ENCODE results near the gene CTSA. TPM values are rescaled to one million over a fixed set of nuclear protein-coding genes. Genes with fewer than 3 reads are reported as not detected.

The CTSA gene
- total RNA-seq, 3 donors from 2014 or later (not counting 1 experiment from before 2014, with no cell fraction given) = 72.8 to 108 (median 86.8) TPM

- Histone ChIP-seq H3K9me3 (ENCODE audit: control insufficient read depth, insufficient read depth, low read length) (no peaks in the 10 kb centered on the region), H3K27me3 (ENCODE audit: control insufficient read depth, insufficient read depth, low read length) (no peaks in the 10 kb centered on the region), H3K36me3 (ENCODE audit: control insufficient read depth, insufficient read depth, low read length) (peaks cover 87% of the 10 kb centered on the region), H3K4me1 (ENCODE audit: control insufficient read depth, insufficient read depth, low read length) (peaks cover 47% of the 10 kb centered on the region), H3K27ac (ENCODE audit: low read length) (peak overlapping the region; percentile 87), H3K4me3 (ENCODE audit: low read length) (no peak overlapping the region)
- peak overlapping the region; percentile 13 for H3K4me3 Mint-ChIP-seq
- H3K27me3 Mint-ChIP-seq (ENCODE audit: low read depth in 2 of 2) = no peaks in the 10 kb centered on the region
- H3K4me1 Mint-ChIP-seq = peaks cover 36 to 62% of the 10 kb centered on the region in 2 donors
- H3K36me3 Mint-ChIP-seq = peaks cover 8% of the 10 kb centered on the region
- H3K9me3 Mint-ChIP-seq = no peaks in the 10 kb centered on the region
- intact Hi-C loops (cut with micrococcal nuclease) = loop anchor here (1.0 kb wide), 1 partner anchor 10 kb away; no protein-coding TSS in a partner anchor
- DNase-seq = peak in 1 of 2 donors; percentile 13
- 91% methylated on average over 17 of the region's 19 CpGs for WGBS (ENCODE audit: insufficient coverage)
- no peak for ATAC-seq
- no peak for TF ChIP-seq CTCF (IDR thresholded peaks at IDR 0.05)
- H3K27ac Mint-ChIP-seq = peak overlapping the region; percentile 90 to 97
Measured at GRCh38 chr20:45944965-45945677, 54.0 kb downstream of the CTSA start.

DNA sequence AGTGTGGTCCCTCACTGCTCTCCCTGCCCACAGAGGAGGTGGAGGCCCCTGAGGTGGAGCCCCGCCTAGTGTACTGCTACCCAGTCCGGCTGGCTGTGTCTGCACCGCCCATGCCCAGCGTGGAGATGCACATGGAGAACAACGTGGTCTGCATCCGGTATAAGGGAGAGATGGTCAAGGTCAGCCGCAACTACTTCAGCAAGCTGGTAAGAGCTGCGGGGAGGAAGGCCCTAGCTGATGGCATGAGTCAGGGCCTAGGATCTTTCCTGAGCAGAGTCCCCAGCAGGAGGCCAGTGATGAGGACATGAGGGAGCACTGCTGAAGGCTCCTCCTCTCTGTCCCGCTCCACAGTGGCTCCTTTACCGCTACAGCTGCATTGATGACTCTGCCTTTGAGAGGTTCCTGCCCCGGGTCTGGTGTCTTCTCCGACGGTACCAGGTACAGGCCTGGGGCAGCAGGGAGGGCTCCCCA lies 54.6 kb downstream of the CTSA start:
- Mint-ChIP-seq H3K4me3 (peak overlapping the region; percentile 72), H3K4me1 (peaks cover 36 to 62% of the 10 kb centered on the region in 2 donors), H3K36me3 (peaks cover 8% of the 10 kb centered on the region), H3K27me3 (ENCODE audit: low read depth in 2 of 2) (no peaks in the 10 kb centered on the region), H3K27ac (peak overlapping the region; percentile 90 to 97), H3K9me3 (no peaks in the 10 kb centered on the region)
- peak; percentile 23 to 38 for DNase-seq
- H3K4me1 ChIP-seq (ENCODE audit: control insufficient read depth, insufficient read depth, low read length) = peaks cover 47% of the 10 kb centered on the region
- peak overlapping the region; percentile 87 for H3K27ac ChIP-seq (ENCODE audit: low read length)
- TF ChIP-seq CTCF (IDR thresholded peaks at IDR 0.05) = no peak
- H3K36me3 ChIP-seq (ENCODE audit: control insufficient read depth, insufficient read depth, low read length) = peaks cover 88% of the 10 kb centered on the region
- ATAC-seq = peak; percentile 11 to 25 (median 17)
- H3K27me3 ChIP-seq (ENCODE audit: control insufficient read depth, insufficient read depth, low read length) = no peaks in the 10 kb centered on the region
- H3K9me3 ChIP-seq (ENCODE audit: control insufficient read depth, insufficient read depth, low read length) = no peaks in the 10 kb centered on the region
- intact Hi-C loops (cut with micrococcal nuclease) = loop anchor here (1.0 kb wide), 3 partner anchors 27 to 88 kb away; partner anchors contain the start of genes ACOT8, ZNF335 and ZSWIM3
- 60% methylated on average over 13 of the region's 13 CpGs for WGBS (ENCODE audit: insufficient coverage)
- H3K4me3 ChIP-seq (ENCODE audit: low read length) = no peak overlapping the region

DNA sequence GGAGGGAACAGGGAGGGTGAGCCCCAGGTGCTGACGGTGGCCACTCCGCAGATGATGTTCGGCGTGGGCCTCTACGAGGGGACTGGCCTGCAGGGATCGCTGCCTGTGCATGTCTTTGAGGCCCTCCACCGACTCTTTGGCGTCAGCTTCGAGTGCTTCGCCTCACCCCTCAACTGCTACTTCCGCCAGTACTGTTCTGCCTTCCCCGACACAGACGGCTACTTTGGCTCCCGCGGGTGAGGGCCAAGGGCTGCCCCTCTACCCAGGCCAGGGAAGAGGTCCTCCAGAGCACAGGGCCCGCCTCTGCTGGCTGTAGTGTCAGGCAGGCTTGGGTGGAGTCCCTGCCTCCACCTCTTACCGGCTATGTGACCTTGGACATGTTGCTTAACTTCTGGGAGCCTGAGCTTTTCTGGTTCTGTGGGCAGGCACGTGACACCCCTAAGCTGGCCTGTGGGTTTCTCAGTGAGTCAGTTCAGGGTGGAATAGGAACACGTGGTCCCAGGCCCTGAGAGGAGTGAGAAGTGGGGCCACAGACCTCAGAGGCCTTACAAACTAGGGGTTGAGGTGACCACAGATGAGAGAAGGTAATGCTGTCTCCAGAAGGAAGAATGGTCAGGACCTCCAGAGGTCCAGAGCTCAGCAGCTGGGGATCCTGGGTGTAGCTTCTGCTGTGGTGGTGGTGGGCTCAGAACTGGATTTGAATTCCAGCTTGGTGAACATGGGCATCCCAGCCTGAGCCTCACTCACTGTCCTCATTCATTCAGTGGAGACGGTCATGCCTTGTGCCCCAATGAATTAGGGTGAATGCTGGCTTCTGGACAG lies 55.2 kb downstream of the CTSA start:
- no peaks in the 10 kb centered on the region for H3K9me3 Mint-ChIP-seq
- Histone ChIP-seq H3K36me3 (ENCODE audit: control insufficient read depth, insufficient read depth, low read length) (peaks cover 85% of the 10 kb centered on the region), H3K27me3 (ENCODE audit: control insufficient read depth, insufficient read depth, low read length) (no peaks in the 10 kb centered on the region), H3K27ac (ENCODE audit: low read length) (peak overlapping the region; percentile 87), H3K4me3 (ENCODE audit: low read length) (no peak overlapping the region), H3K9me3 (ENCODE audit: control insufficient read depth, insufficient read depth, low read length) (no peaks in the 10 kb centered on the region), H3K4me1 (ENCODE audit: control insufficient read depth, insufficient read depth, low read length) (peaks cover 47% of the 10 kb centered on the region)
- H3K4me3 Mint-ChIP-seq = peak overlapping the region; percentile 72
- ATAC-seq (peak; percentile 65 to 78 (median 75)), DNase-seq (peak; percentile 74 to 85)
- peaks cover 36 to 62% of the 10 kb centered on the region in 2 donors for H3K4me1 Mint-ChIP-seq
- H3K36me3 Mint-ChIP-seq = peaks cover 8% of the 10 kb centered on the region
- intact Hi-C loops (cut with micrococcal nuclease) = loop anchor here (1.0 kb wide), 3 partner anchors 26 to 89 kb away; partner anchors contain the start of genes ACOT8, ZNF335 and ZSWIM3
- 63% methylated on average over 20 of the region's 20 CpGs for WGBS (ENCODE audit: insufficient coverage)
- TF ChIP-seq CTCF (IDR thresholded peaks at IDR 0.05) = no peak
- H3K27me3 Mint-ChIP-seq (ENCODE audit: low read depth in 2 of 2) = no peaks in the 10 kb centered on the region
- peak overlapping the region; percentile 90 to 97 for H3K27ac Mint-ChIP-seq
